Measurements from ENCODE around the gene NSRP1.
"Not testable (repeated sequence)": the region's sequence is repeated elsewhere in the genome, so short reads cannot be mapped to it uniquely, and the experiment has no call there.

The NSRP1 gene

DNA sequence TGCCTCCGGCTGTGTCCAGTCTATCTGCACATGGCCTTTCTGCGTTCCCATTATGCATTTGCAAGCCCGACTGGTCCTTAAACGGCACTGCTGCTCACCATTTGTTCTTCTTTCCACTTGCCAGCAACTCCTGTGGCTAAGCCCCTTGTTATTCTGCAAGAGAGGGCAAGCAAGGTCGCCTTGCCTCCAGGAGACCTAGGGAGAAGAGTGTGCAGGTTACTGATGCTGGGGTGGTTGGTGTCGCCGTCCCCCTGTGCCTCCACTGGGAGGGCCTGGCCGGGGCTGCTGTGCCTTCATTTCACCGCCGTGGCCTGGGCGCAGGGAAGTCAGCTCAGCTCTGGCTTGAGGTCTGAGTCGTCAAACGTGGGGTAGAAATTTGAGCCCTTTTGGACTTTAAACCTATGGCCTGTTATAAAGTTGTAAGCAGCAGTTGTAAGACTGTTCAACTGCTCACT lies 106.1 kb downstream of the NSRP1 start:
- DNase-seq (ENCODE audit: low spot score): no peak

DNA sequence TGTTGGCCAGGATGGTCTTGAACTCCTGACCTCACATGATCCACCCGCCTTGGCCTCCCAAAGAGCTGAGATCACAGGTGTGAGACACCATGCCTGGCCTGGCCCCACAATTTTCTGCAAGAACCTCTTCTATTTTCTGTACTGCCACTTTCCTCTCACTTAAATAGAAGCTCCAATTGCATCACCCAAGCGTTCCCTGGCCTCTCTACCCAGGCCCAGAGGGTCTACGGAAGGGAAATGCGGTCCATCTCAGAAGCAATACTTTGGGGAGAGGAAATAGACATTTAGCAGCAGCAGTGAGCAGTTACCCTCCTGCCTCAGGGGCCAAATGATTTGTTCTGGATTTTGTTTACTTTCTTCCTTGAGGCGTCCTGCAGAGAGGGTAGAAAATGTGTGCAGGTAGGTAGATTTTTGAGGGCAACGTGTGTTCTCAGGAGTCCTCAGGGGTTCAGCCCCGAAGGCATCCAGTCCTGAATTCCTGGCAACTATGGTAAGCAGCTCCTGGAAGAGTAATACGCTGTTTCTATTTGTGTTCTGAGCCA lies 107.9 kb downstream of the NSRP1 start:
- no peak for DNase-seq (ENCODE audit: low spot score)

- DNase-seq (ENCODE audit: low spot score): no peak
Observed at GRCh38 chr17:30225112-30225511, 108.5 kb downstream of the NSRP1 start.

DNA sequence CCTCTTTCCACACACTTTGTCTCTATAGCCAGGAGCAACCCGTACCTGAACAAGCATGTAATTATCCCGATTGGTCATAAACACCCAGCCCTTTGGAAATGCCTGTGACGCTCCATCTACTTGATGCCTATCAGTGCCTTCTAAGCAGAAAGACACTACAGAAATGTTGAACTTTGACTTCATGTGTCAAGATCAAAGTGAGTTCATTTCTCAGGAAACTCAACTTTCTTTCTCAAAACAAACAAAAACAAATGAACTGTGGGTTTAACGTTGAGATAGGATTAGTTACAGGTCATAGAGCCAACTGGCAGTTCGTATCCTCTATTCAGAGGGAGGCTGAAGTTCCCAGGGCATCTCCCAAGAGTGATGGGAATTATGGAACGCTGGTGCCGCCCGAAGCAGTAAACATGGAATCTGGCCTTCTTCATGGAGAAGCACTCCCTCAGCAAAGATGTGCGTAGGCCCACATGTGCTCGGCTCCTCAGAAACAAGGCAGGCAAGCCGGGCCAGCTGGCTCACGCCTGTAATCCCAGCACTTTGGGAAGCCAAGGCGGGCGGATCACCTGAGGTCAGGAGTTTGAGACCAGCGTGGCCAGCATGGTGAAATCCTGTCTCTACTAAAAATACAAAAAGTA lies 109.4 kb downstream of the NSRP1 start:
- no peak for DNase-seq (ENCODE audit: low spot score)

GRCh38 chr17:30226878-30227277 lies 110.3 kb downstream of the NSRP1 start:
- DNase-seq (ENCODE audit: low spot score): no peak

- no peak for DNase-seq (ENCODE audit: low spot score)
Observed at GRCh38 chr17:30228011-30228410, 111.4 kb downstream of the NSRP1 start.

DNA sequence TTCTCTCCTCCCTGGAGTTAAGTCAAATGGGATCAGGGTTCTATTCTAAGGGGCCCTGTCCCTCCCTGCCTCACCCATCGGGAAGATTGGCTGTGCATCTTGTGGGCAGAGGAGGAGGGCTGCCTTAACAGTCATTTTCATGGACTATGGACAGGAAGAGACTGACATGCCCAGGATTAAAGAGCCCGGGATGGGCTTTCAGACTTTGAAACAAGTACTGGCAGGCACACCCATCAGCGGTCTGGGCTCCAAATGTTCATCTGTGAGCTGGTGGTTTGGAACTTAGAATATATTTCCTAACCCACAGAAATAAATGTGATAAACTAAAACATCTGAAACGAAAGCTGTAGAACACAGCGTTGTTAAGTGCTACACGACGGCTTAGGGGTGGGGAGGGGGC lies 112.4 kb downstream of the NSRP1 start:
- DNase-seq (ENCODE audit: low spot score): no peak

DNA sequence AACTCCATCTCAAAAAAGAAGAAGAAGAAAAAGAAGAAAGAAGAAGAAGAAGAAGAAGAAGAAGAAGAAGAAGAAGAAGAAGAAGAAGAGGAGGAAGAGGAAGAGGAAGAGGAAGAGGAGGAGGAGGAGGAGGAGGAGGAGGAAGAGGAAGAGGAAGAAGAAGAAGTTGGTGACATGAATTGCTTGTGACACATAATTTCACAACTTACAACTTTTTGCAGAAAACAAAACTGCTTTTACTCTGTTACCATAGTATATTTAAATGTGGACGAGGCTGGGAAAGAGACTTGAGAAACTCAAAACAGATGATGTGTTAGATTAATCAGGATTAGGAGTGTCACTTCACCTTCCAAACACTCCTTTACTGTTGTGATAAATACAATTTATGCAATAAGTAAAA lies 113.4 kb downstream of the NSRP1 start:
- DNase-seq (ENCODE audit: low spot score): not testable (repeated sequence)

DNA sequence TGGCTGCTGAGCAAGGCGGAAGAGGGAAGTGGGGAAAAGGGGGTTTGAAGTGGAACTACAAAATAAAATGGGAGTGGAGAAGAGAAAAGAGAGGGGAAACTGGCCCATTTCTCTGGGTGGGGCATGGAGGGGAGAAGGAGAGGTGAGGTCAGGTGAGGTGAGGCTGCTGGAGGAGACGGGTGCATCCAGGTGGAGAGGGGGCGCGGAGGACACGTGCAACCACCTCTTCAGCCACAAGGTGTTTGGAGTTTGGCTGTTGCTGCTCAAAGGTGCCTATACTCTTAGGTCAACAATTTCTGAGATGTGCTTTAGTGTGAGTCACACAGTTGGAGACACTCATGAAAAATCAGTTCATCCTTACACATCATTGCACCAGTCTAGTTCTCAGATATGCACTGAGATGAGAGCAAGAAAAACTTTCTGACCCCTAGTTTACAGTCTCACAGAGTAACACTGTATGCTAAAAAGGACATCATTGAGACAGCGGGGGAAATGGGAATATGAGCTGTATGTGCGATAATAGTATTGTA lies 114.0 kb downstream of the NSRP1 start:
- DNase-seq (ENCODE audit: low spot score): no peak

DNA sequence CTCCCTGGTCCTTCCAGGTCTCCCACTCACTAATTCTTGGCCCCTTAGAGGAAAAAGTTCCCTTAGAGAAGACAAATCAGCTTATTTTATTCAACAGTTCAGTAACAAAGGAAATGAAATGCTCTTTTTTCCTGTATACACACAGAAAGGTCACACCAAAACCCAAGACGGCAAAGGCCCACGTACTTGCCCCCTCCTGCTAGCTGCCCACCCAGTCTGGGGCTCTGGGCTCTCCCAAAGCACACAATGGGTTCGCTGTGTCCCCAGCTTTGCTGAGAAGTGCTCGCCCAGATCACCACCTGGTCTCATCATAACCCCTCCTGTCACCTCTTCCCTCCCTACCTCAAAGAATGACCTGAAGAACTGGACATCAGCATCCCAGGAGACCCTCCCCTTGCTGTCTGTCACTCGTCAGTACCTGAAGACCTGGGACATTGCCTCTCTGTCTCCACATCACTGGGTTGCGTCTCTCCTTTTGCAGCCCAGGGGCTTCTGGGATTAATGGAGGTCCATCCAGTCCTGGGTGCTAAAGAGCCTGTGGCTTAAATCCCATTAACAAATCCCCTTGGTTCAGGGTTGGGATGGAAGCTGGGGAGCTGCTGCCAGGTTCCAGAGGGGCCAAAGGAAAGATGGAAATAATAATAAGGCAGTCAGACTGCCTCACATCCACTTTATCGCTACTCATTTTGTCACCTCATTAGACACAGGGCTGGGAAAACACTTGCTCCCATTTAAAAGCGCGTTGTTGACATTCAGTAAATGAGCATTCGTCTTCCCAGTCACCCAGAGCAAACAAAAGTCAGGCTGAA lies 115.6 kb downstream of the NSRP1 start:
- DNase-seq (ENCODE audit: low spot score): no peak

- no peak for DNase-seq (ENCODE audit: low spot score)
Observed at GRCh38 chr17:30232824-30233427, 116.3 kb downstream of the NSRP1 start.

- DNase-seq (ENCODE audit: low spot score): no peak
Observed at GRCh38 chr17:30234296-30234695, 117.7 kb downstream of the NSRP1 start.

DNA sequence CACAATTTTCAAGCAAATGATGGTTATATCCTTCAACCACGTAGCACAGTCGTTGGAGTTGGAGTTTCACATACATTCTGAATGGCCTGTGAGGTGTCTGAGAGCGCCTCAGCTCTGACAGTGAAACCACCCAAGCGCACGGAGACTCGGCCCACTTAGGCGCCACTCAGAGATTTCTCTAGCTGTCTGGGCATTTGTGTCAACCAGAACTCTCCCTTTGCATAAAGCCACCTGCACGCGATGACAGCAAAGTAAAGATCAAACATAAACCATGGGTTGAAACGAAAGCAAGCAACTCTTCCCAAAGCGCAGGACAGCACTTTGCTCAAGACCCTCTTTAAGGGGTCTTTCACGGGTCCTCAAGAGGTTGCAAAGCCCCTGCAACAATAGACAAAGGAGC lies 118.3 kb downstream of the NSRP1 start:
- no peak for DNase-seq (ENCODE audit: low spot score)

GRCh38 chr17:30235386-30236296 lies 119.0 kb downstream of the NSRP1 start, which contains the start of gene SLC6A4:
Gene SLC6A4, minus strand, starts transcription at chr17:30235697. Its CDS starts 13,739 bp downstream, at chr17:30221958.
- DNase-seq (ENCODE audit: low spot score): no peak
